ENCODE data around the gene IFNLR1.
A peak's percentile ranks its signal among the peaks of the same experiment; 100 is the strongest.

Gene IFNLR1

DNA sequence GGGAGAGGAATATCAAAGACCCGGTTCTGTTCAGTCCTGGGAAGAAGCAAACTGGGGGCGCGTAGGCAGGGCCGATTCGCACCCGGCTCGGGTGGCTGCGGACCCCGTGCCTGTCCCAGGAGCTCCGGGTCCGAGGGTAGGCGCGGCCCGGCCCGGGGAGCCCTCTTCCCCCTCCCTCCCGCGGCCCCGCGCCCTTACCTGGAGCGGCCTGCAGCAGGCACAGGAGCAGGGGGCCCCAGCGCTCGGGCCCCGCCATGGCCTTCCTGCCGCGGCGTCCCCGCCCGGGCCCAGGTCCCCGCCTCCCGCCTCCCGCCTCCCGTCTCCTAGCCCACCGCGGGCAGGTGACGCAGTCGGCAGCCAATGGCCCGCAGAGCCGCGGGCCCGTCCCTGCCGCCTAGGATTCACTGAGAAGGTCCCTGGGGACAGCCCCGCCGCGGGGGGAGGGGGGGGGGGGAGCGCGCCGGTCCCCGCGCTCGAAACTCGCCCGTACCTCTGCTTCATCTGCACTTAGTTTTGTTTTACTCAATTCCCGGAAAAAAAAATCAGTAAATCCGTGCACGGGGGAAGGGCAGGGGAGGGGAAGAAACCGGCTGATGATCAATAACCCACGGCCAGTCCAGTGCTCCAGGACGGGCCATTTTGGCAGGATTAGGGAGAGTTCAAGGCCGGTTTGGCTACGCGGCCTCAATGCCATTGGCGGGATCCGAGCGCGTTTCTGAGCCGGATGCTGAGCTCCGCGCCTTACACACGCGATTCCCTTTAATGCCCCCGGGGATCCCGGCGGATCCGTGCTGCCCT, at the start of gene IFNLR1:
Gene IFNLR1 (minus strand): TSS at position 297 of the 798 bp plus-strand sequence. CDS start 41 bp downstream, at position 256.
- Histone ChIP-seq H3K36me3 (ENCODE audit: low read length) (peaks cover 7% of the 10 kb centered on the region; the same call in 1 of the 2 replicates), H3K4me3 (ENCODE audit: insufficient read depth, low read length, poor library complexity, severe bottlenecking) (peak within 1 kb of the TSS; percentile 99), H3K79me2 (ENCODE audit: insufficient read depth, low read length) (peaks cover 54% of the 10 kb centered on the region), H3F3A (ENCODE audit: insufficient read depth) (peaks cover 43% of the 10 kb centered on the region), H3K9me2 (replicated peaks; ENCODE audit: insufficient read depth, low read length) (no peaks in the 10 kb centered on the region), H3K9ac (ENCODE audit: low read length) (peak within 1 kb of the TSS; percentile 93), H3K4me2 (ENCODE audit: low read depth, low read length, poor library complexity, severe bottlenecking) (peak within 1 kb of the TSS; percentile 95), H4K20me1 (ENCODE audit: low read depth, low read length) (no peaks in the 10 kb centered on the region), H3K27ac (ENCODE audit: low read depth, low read length) (peak within 1 kb of the TSS; percentile 100), H3K27me3 (ENCODE audit: low read length) (no peaks in the 10 kb centered on the region), H3K9me3 (ENCODE audit: insufficient read depth, low read length) (no peaks in the 10 kb centered on the region), H2AFZ (ENCODE audit: low read depth, low read length, severe bottlenecking) (no peak within 1 kb of the TSS)
- no peak for TF ChIP-seq CTCF (IDR thresholded peaks at IDR 0.05; ENCODE audit: insufficient read depth, low read length, poor library complexity, severe bottlenecking)
- TF ChIP-seq EZH2phosphoT487 (conservative IDR thresholded peaks at IDR 0.05; ENCODE audit: low read length): no peak

DNA sequence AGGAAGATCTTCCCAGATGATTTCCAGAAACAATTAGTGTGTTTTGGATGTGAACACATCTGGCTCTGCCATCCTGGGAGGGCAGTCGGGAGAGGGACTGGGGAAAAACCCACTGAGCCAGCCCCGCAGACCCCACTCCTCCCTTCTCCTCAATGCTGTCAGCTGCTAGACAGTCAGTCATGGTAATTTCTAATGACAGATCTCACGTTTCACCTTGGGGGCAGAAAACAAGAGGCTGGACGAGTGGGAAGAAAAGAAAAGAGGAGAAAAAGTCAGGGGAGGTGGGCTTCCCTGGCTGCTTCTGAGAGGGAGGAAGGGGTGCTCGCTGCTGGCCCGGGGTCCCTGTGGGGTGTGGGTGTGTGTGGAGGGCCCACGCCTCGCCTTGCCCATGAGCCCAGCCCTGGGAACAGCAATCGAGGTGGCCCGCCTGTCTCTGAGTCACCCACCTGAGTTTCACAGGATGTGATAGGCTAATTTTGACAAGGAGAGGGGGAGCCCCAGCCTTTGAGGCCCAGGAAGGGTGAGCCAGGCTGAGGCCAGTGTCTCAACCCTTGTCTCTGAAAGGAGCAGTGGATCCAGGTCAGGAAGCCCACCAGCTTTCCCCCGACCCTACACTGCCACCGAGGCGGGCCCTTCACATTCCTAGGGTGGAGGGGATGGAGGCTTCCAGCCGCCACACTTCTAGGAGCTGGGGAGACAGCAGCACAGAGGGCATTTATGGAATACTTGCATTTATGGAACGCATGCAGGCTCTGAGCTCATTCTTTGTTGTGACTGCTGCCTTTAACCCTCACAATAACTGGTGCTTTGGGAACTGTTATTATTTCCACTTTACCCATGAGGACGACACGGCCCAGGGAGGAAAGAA, 49.1 kb upstream of the IFNLR1 start:
- TF ChIP-seq CTCF (IDR thresholded peaks at IDR 0.05; ENCODE audit: insufficient read depth, low read length, poor library complexity, severe bottlenecking): no peak
- no peak for TF ChIP-seq EZH2phosphoT487 (conservative IDR thresholded peaks at IDR 0.05; ENCODE audit: low read length)
- Histone ChIP-seq H3K9me2 (replicated peaks; ENCODE audit: insufficient read depth, low read length) (no peaks in the 10 kb centered on the region), H3K4me3 (ENCODE audit: insufficient read depth, low read length, poor library complexity, severe bottlenecking) (no peak overlapping the region), H3K9me3 (ENCODE audit: insufficient read depth, low read length) (no peaks in the 10 kb centered on the region), H3K4me2 (ENCODE audit: low read depth, low read length, poor library complexity, severe bottlenecking) (no peak overlapping the region), H4K20me1 (ENCODE audit: low read depth, low read length) (no peaks in the 10 kb centered on the region), H3K9ac (ENCODE audit: low read length) (no peak overlapping the region), H3K27ac (ENCODE audit: low read depth, low read length) (no peak overlapping the region), H2AFZ (ENCODE audit: low read depth, low read length, severe bottlenecking) (no peak overlapping the region), H3K36me3 (ENCODE audit: low read length) (no peaks in the 10 kb centered on the region), H3K27me3 (ENCODE audit: low read length) (no peaks in the 10 kb centered on the region), H3K79me2 (ENCODE audit: insufficient read depth, low read length) (no peaks in the 10 kb centered on the region), H3F3A (ENCODE audit: insufficient read depth) (no peaks in the 10 kb centered on the region)

GRCh38 chr1:24233684-24234600, 46.9 kb upstream of the IFNLR1 start:
- Histone ChIP-seq H3K9me2 (replicated peaks; ENCODE audit: insufficient read depth, low read length) (no peaks in the 10 kb centered on the region), H4K20me1 (ENCODE audit: low read depth, low read length) (no peaks in the 10 kb centered on the region), H3K79me2 (ENCODE audit: insufficient read depth, low read length) (no peaks in the 10 kb centered on the region), H3K4me3 (ENCODE audit: insufficient read depth, low read length, poor library complexity, severe bottlenecking) (no peak overlapping the region), H3K9me3 (ENCODE audit: insufficient read depth, low read length) (no peaks in the 10 kb centered on the region), H3K36me3 (ENCODE audit: low read length) (no peaks in the 10 kb centered on the region), H3K27ac (ENCODE audit: low read depth, low read length) (no peak overlapping the region), H3K27me3 (ENCODE audit: low read length) (no peaks in the 10 kb centered on the region), H2AFZ (ENCODE audit: low read depth, low read length, severe bottlenecking) (no peak overlapping the region), H3F3A (ENCODE audit: insufficient read depth) (no peaks in the 10 kb centered on the region), H3K9ac (ENCODE audit: low read length) (no peak overlapping the region), H3K4me2 (ENCODE audit: low read depth, low read length, poor library complexity, severe bottlenecking) (no peak overlapping the region)
- TF ChIP-seq CTCF (IDR thresholded peaks at IDR 0.05; ENCODE audit: insufficient read depth, low read length, poor library complexity, severe bottlenecking) (no peak), EZH2phosphoT487 (conservative IDR thresholded peaks at IDR 0.05; ENCODE audit: low read length) (no peak)

Measured in SU-DHL-6 (cell line).